ENCODE results near the gene GCNA. TPM values are rescaled to one million over a fixed set of nuclear protein-coding genes. Genes with fewer than 3 reads are reported as not detected.

GCNA gene
- total and polyA plus RNA-seq, 2 experiments from 2014 or later = 1.2 to 1.5 TPM

GRCh38 chrX:71532753-71533425 is 45.3 kb upstream of the GCNA start, which contains the start of gene OGT:
TSS of gene OGT (plus strand) at chrX:71533104. CDS start at chrX:71533300, 196 bp downstream.
- Histone ChIP-seq H3K36me3 (ENCODE audit: insufficient read depth) (peaks cover 3% of the 10 kb centered on the region; the same call in 1 of the 2 replicates), H3F3A (replicated peaks; ENCODE audit: low read depth) (no peaks in the 10 kb centered on the region), H4K20me1 (replicated peaks; ENCODE audit: insufficient read depth) (peaks cover 20% of the 10 kb centered on the region), H3K79me2 (replicated peaks; ENCODE audit: insufficient read depth) (peaks cover 50% of the 10 kb centered on the region), H3K4me1 (ENCODE audit: insufficient read depth) (peaks cover 15% of the 10 kb centered on the region), H3K4me2 (peak within 1 kb of the TSS; percentile 90), H3K9me2 (ENCODE audit: insufficient read depth) (no peaks in the 10 kb centered on the region), H3K27me3 (ENCODE audit: insufficient read depth) (no peaks in the 10 kb centered on the region), H3K4me3 (peak within 1 kb of the TSS; percentile 92), H3K27ac (ENCODE audit: low read depth) (peak within 1 kb of the TSS; percentile 88), H2AFZ (peak within 1 kb of the TSS; percentile 85; the same call in 1 of the 2 replicates)
- Mint-ChIP-seq H3K27ac (peak within 1 kb of the TSS; percentile 98), H3K36me3 (ENCODE audit: low read depth) (peaks cover 28% of the 10 kb centered on the region), H3K27me3 (ENCODE audit: insufficient read depth, low read depth, poor library complexity) (peaks cover 2% of the 10 kb centered on the region), H3K4me3 (peak within 1 kb of the TSS; percentile 96), H3K9me3 (peaks cover 11% of the 10 kb centered on the region; the same call in 2 of the 3 replicates), H3K4me1 (peaks cover 14% of the 10 kb centered on the region)
- TF ChIP-seq EZH2 (IDR thresholded peaks at IDR 0.05; ENCODE audit: low read depth, unreplicated experiment) (no peak), REST (IDR thresholded peaks at IDR 0.05; ENCODE audit: unreplicated experiment) (peak; percentile 24), ZNF462 (CRISPR knock-in tag; IDR thresholded peaks at IDR 0.05) (no peak), CREB1 (CRISPR knock-in tag; IDR thresholded peaks at IDR 0.05; ENCODE audit: low read depth) (peak; percentile 79), STAT1 (IDR thresholded peaks at IDR 0.05; ENCODE audit: unreplicated experiment) (no peak), POLR2AphosphoS5 (IDR thresholded peaks at IDR 0.05; ENCODE audit: low read depth) (peak; percentile 78), EZH2phosphoT487 (IDR thresholded peaks at IDR 0.05; ENCODE audit: unreplicated experiment) (no peak), ZNF114 (CRISPR knock-in tag; IDR thresholded peaks at IDR 0.05) (no peak)
- TF ChIP-seq, protein P1, sequence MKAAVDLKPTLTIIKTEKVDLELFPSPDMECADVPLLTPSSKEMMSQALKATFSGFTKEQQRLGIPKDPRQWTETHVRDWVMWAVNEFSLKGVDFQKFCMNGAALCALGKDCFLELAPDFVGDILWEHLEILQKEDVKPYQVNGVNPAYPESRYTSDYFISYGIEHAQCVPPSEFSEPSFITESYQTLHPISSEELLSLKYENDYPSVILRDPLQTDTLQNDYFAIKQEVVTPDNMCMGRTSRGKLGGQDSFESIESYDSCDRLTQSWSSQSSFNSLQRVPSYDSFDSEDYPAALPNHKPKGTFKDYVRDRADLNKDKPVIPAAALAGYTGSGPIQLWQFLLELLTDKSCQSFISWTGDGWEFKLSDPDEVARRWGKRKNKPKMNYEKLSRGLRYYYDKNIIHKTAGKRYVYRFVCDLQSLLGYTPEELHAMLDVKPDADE (IDR thresholded peaks at IDR 0.05) = no peak
- ATAC-seq (peak; percentile 95), DNase-seq (ENCODE audit: low spot score) (peak; percentile 97)

Data from GM23338 (cell line).